GM12878 (cell line): ENCODE results near the gene PIAS2. TPM values are rescaled to one million over a fixed set of nuclear protein-coding genes. Genes with fewer than 3 reads are reported as not detected.

Source experiments
- ATAC-seq: fragments of 200-7000 bp; cut with Tn5 transposase; 3 replicates; pipeline ENCODE4 v1.9.1; 2020; ENCODE audit warnings: mild to moderate bottlenecking, moderate library complexity
- BruUV-seq: library from RNA; stranded (reverse); fragments of 400-500 nt; replicated peaks from 2 replicates; lab custom pipeline; 2021; lab: Mats Ljungman, UMichigan
- CTCF ChIA-PET: fragments of 300-600 bp; sonication (Branson Sonifier 250); formaldehyde crosslinking; extraction: SDS; loops from one replicate; lab custom pipeline; 2021; ENCODE audit warnings: inconsistent platforms; lab: Yijun Ruan, JAX
- POLR2A ChIA-PET: fragments of 350-600 bp; formaldehyde crosslinking; extraction: SDS; loops from one replicate; lab custom pipeline; 2021; ENCODE audit warnings: inconsistent platforms; lab: Charles Lee
- RAD21 ChIA-PET: fragments of 300-600 bp; sonication (Branson Sonifier 250); formaldehyde crosslinking; loops from one replicate; lab custom pipeline; 2023; ENCODE audit warnings: antibody characterized with exemption; ENCODE audit not compliant: unreplicated experiment; lab: Charles Lee
- SMC1A ChIA-PET: fragments of 300-600 bp; sonication (Branson Sonifier 250); formaldehyde crosslinking; loops from one replicate; lab custom pipeline; 2023; ENCODE audit not compliant: unreplicated experiment, uncharacterized antibody; lab: Charles Lee
- DNase-seq: peaks from one replicate; pipeline ENCODE4 v3.0.0-alpha.2; 2011; ENCODE audit warnings: low read depth, low spot score
- FAIRE-seq: peaks from 3 replicates; lab custom pipeline; 2011; peaks lifted over from hg19 to GRCh38; lab: Jason Lieb, UNC
- H2AFZ ChIP-seq: 2 replicates; pipeline ENCODE4 v1.6.0; 2011; ENCODE audit warnings: low read depth, low read length, control low read depth; ENCODE audit not compliant: control insufficient read depth
- H3K27ac ChIP-seq: 2 replicates; pipeline ENCODE4 v1.5.1; 2011; ENCODE audit warnings: control low read depth; ENCODE audit not compliant: control insufficient read depth, insufficient read depth
- H3K27me3 ChIP-seq, 2 experiments: replicated peaks in 1 of 2; 2 replicates each; pipeline versions ENCODE4 v1.6.0 to v1.6.1; 2011; ENCODE audit warnings: low read length in 1 of 2; ENCODE audit not compliant: control insufficient read depth in 2 of 2, insufficient read depth in 2 of 2
- H3K36me3 ChIP-seq, 2 experiments: 2 replicates each; pipeline ENCODE4 v1.5.1; 2011; ENCODE audit warnings: low read length in 1 of 2; ENCODE audit not compliant: control insufficient read depth in 2 of 2, insufficient read depth in 2 of 2
- H3K4me1 ChIP-seq: 2 replicates; pipeline ENCODE4 v1.6.1; 2011; ENCODE audit warnings: mild to moderate bottlenecking, low read length, moderate library complexity, mixed read lengths; ENCODE audit not compliant: control insufficient read depth, insufficient read depth
- H3K4me2 ChIP-seq: 2 replicates; pipeline ENCODE4 v1.6.0; 2011; ENCODE audit warnings: control low read depth; ENCODE audit not compliant: control insufficient read depth, insufficient read depth
- H3K4me3 ChIP-seq: fragments of 200-600 bp; sonication (generic); 2 replicates; pipeline ENCODE4 v1.5.1; 2016
- H3K79me2 ChIP-seq: 2 replicates; pipeline ENCODE4 v1.6.0; 2011; ENCODE audit warnings: low read length; ENCODE audit not compliant: control insufficient read depth, insufficient read depth
- H3K9ac ChIP-seq: 2 replicates; pipeline ENCODE4 v1.8.0; 2011; ENCODE audit warnings: low read length, control low read depth, mixed read lengths; ENCODE audit not compliant: control insufficient read depth, insufficient read depth
- H3K9me3 ChIP-seq: replicated peaks from 3 replicates; pipeline ENCODE4 v1.5.1; 2011; ENCODE audit warnings: mild to moderate bottlenecking, low read length; ENCODE audit not compliant: control insufficient read depth, insufficient read depth
- H4K20me1 ChIP-seq: 2 replicates; pipeline ENCODE4 v1.6.0; 2011; ENCODE audit not compliant: control insufficient read depth, insufficient read depth
- CBFB ChIP-seq: IDR thresholded peaks from 2 replicates; pipeline ENCODE4 v1.6.1; 2016; ENCODE audit warnings: antibody characterized with exemption, low read depth
- CREB1 ChIP-seq: IDR thresholded peaks from 2 replicates; pipeline ENCODE4 v1.6.1; 2012; ENCODE audit warnings: low read depth, mild to moderate bottlenecking, inconsistent platforms
- CREM ChIP-seq: IDR thresholded peaks from 2 replicates; pipeline ENCODE4 v1.6.1; 2014; ENCODE audit warnings: antibody characterized with exemption, low read depth
- GABPA ChIP-seq: IDR thresholded peaks from 2 replicates; pipeline ENCODE4 v1.6.1; 2014; ENCODE audit warnings: antibody characterized with exemption, low read depth, mild to moderate bottlenecking, inconsistent platforms
- HCFC1 ChIP-seq: fragments of 150-350 bp; IDR thresholded peaks from 2 replicates; pipeline ENCODE4 v1.6.1; 2014; ENCODE audit warnings: low read length
- IKZF1 ChIP-seq: fragments of 450-650 bp; conservative IDR thresholded peaks from 2 replicates; pipeline ENCODE4 v1.6.1; 2017; ENCODE audit warnings: antibody characterized with exemption, mild to moderate bottlenecking
- NFIC ChIP-seq: IDR thresholded peaks from 2 replicates; pipeline ENCODE4 v1.6.1; 2012; ENCODE audit warnings: low read depth, mild to moderate bottlenecking, inconsistent platforms, low read length, moderate library complexity
- NR2C2 ChIP-seq: IDR thresholded peaks from 2 replicates; pipeline ENCODE4 v1.6.1; 2011; ENCODE audit warnings: borderline replicate concordance, low read depth; ENCODE audit not compliant: control insufficient read depth, insufficient read length
- PAX5 ChIP-seq: IDR thresholded peaks from 2 replicates; pipeline ENCODE4 v1.6.1; 2011; ENCODE audit warnings: low read depth, low read length, borderline replicate concordance
- ZBED1 ChIP-seq: IDR thresholded peaks from 2 replicates; pipeline ENCODE4 v1.6.1; 2016; ENCODE audit warnings: borderline replicate concordance
- WGBS: methylation state at CpG from one replicate; pipeline ENCODE4 v1.1.6; 2016; ENCODE audit warnings: low lambda C conversion rate; ENCODE audit not compliant: insufficient replicate concordance, insufficient coverage; ENCODE audit errors: missing lambda C conversion rate; 5-methylcytosine and 5-hydroxymethylcytosine counted together
- in situ Hi-C: fragments of 300-500 bp; cut with MboI; formaldehyde crosslinking; loops from 9 replicates; pipeline ENCODE4 v1.14.3; 2018; ENCODE audit warnings: mixed read lengths
- intact Hi-C: fragments of 100-400 bp; cut with micrococcal nuclease; formaldehyde crosslinking; loops from one replicate; pipeline ENCODE4 v1.14.2; 2022; ENCODE audit not compliant: unreplicated experiment
- polyA plus RNA-seq, 11 experiments: library from polyadenylated mRNA; depleted of rRNA in 4 of 11; unstranded in 6 of 11; stranded (reverse) in 5 of 11; fragments of >200 nt; fragmentation: Nextera tagmentation in 4 of 11; fragmentation: Illumina TruSeq in 1 of 11; extraction: Ambion mirVana in 4 of 11; extraction: Trizol in 1 of 11; gene quantifications; 1 replicate in 1 of 11; 2 replicates in 10 of 11; pipeline versions ENCODE4 v1.2.1 to v1.2.3, GENCODE V29; 2011 to 2016; ENCODE audit warnings: inconsistent platforms in 2 of 11, missing spikeins in 2 of 11, low read depth in 1 of 11
- total RNA-seq, 4 experiments: library from RNA; depleted of rRNA in 3 of 4; stranded (reverse); fragments of >200 nt in 3 of 4; fragmentation: Illumina TruSeq in 1 of 4; extraction: Trizol in 1 of 4; gene quantifications; 2 replicates each; pipeline versions ENCODE4 v1.2.1 to v1.2.3, GENCODE V29; 2013 to 2021

PIAS2 gene
- total and polyA plus RNA-seq, 10 of the 15 experiments (the other 5 are each of a cell fraction or from before 2014, with no cell fraction given) = 4.0 to 31.8 (median 22.4) TPM

DNA sequence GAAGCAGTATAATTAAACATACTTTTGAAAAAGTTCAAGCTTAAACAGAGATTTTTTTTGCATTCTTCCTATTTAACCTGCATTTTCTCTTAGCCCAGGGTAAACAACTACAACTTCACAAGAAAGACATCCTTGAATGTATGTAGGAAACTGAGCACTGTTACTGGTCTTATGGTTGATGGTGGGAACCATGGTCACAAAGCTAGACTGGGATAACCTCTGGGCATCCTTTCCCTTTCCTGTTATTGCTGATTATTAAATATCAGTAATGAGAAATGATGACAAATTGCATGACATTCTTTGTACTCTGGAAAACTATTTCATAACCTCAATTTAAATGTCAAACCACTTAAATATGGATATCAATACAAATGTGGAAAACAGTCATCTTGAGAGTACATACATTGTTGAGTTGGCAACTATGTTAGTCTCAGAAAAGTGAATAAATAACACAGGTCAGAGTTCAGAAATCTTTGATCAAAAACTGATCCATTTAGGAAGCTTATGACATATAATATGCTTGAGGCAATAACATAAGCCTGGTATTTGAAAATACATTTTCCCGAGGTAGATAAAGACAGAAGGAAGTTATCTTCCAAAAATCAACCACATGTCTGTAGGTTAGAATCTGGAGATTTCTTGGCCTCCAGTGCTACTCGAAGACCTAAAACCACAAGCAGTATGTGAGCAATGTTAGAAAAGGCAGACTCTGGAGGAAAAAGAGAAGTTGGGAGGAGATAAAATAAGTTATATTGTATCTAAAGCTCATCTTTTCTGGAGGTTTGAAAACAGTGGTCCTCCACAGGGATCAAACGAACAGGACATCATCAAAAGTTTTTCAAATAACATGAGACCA lies 95.2 kb downstream of the PIAS2 start:
- ChIA-PET CTCF (interaction anchor here (0.9 to 1.1 kb wide), 2 partner anchors 8 to 14 kb away, joined by 3 to 6 read pairs; no protein-coding TSS in a partner anchor), SMC1A (interaction anchor here (1.0 to 1.2 kb wide), 3 partner anchors 15 to 111 kb away, joined by 3 to 4 read pairs (median 3); no protein-coding TSS in a partner anchor), RAD21 (interaction anchor here (0.9 to 1.2 kb wide), 2 partner anchors 16 to 95 kb away, joined by 3 read pairs; partner anchors contain the start of genes KATNAL2 and PIAS2)
- no peak overlapping the region for H3K9ac ChIP-seq
- H4K20me1 ChIP-seq = no peaks in the 10 kb centered on the region
- no peak overlapping the region for H2AFZ ChIP-seq
- H3K27ac ChIP-seq = no peak overlapping the region
- intact Hi-C loops = no loop called here
- DNase-seq = no peak
- no peaks in the 10 kb centered on the region for H3K9me3 ChIP-seq
- no TSS peak for BruUV-seq
- H3K4me3 ChIP-seq = no peak overlapping the region
- peaks cover 2 to 3% of the 10 kb centered on the region in 2 experiments; a peak in 3 of 4 replicates for H3K36me3 ChIP-seq
- no peaks in the 10 kb centered on the region for H3K4me1 ChIP-seq
- ATAC-seq = no peak
- 38% methylated on average over 3 of the region's 3 CpGs for WGBS
- TF ChIP-seq NFIC (no peak), CBFB (no peak), IKZF1 (no peak), NR2C2 (no peak), GABPA (no peak), PAX5 (no peak), ZBED1 (no peak), HCFC1 (no peak), CREM (no peak), CREB1 (no peak)
- TF ChIP-seq, all 136 proteins: peak for 0
- POLR2A ChIA-PET = no interaction called here
- FAIRE-seq = peak; percentile 49
- Histone ChIP-seq H3K27me3 (no peaks in the 10 kb centered on the region), H3K79me2 (no peaks in the 10 kb centered on the region), H3K4me2 (no peak overlapping the region)
- in situ Hi-C loops = no loop called here
